Smooth muscle cell (in vitro differentiated cells): Measurements from ENCODE around the gene PSRC1. TPM values are rescaled to one million over a fixed set of nuclear protein-coding genes. Genes with fewer than 3 reads are reported as not detected.

Experiments used
- DNase-seq: peaks from one replicate; lab custom pipeline; 2025; ENCODE audit not compliant: unreplicated experiment; lab: John Stamatoyannopoulos, UW
- H2AFZ ChIP-seq: fragments of 200-600 bp; sonication (generic); 2 replicates; pipeline ENCODE4 v1.6.0; 2016; ENCODE audit warnings: antibody characterized with exemption, low read depth, mild to moderate bottlenecking
- H3F3A ChIP-seq: fragments of 200-600 bp; sonication (generic); 2 replicates; pipeline ENCODE4 v1.6.0; 2017; ENCODE audit warnings: antibody characterized with exemption, low read depth
- H3K27ac ChIP-seq: fragments of 200-600 bp; sonication (generic); 2 replicates; pipeline ENCODE4 v1.5.1; 2016; ENCODE audit warnings: low read depth, mild to moderate bottlenecking
- H3K27me3 ChIP-seq: fragments of 200-600 bp; sonication (generic); 2 replicates; pipeline ENCODE4 v1.6.1; 2016; ENCODE audit warnings: low read depth, mild to moderate bottlenecking
- H3K36me3 ChIP-seq: fragments of 200-600 bp; sonication (generic); 2 replicates; pipeline ENCODE4 v1.5.1; 2016; ENCODE audit warnings: low read depth
- H3K4me1 ChIP-seq: fragments of 200-600 bp; sonication (generic); 2 replicates; pipeline ENCODE4 v1.5.1; 2016; ENCODE audit warnings: low read depth
- H3K4me2 ChIP-seq: fragments of 200-600 bp; sonication (generic); 2 replicates; pipeline ENCODE4 v1.6.0; 2016; ENCODE audit warnings: mild to moderate bottlenecking
- H3K4me3 ChIP-seq: fragments of 200-600 bp; sonication (generic); 2 replicates; pipeline ENCODE4 v1.5.1; 2016; ENCODE audit warnings: mild to moderate bottlenecking
- H3K79me2 ChIP-seq: fragments of 200-600 bp; sonication (generic); 2 replicates; pipeline ENCODE4 v1.6.0; 2016; ENCODE audit warnings: low read depth, mild to moderate bottlenecking
- H3K9ac ChIP-seq: fragments of 200-600 bp; sonication (generic); 2 replicates; pipeline ENCODE4 v1.6.0; 2016; ENCODE audit warnings: low read depth
- H3K9me3 ChIP-seq: fragments of 200-600 bp; sonication (generic); replicated peaks from 2 replicates; pipeline ENCODE4 v1.5.1; 2016; ENCODE audit warnings: low read depth
- H4K20me1 ChIP-seq: fragments of 200-600 bp; sonication (generic); 2 replicates; pipeline ENCODE4 v1.6.0; 2016; ENCODE audit warnings: low read depth
- CTCF ChIP-seq: fragments of 200-600 bp; sonication (generic); IDR thresholded peaks from 2 replicates; pipeline ENCODE4 v1.5.1; 2017; ENCODE audit warnings: borderline replicate concordance, mild to moderate bottlenecking, antibody characterized with exemption; ENCODE audit not compliant: insufficient read depth, poor library complexity, severe bottlenecking
- WGBS: methylation state at CpG from one replicate; pipeline ENCODE4 v1.1.7; 2016; ENCODE audit warnings: low lambda C conversion rate; 5-methylcytosine and 5-hydroxymethylcytosine counted together
- polyA plus RNA-seq: library from polyadenylated mRNA; unstranded; fragments of >200 nt; fragmentation: Nextera tagmentation; extraction: Ambion mirVana; gene quantifications from 2 replicates; pipeline ENCODE4 v1.2.1, GENCODE V29; 2016
- total RNA-seq: library from RNA; depleted of rRNA; stranded (reverse); fragments of >200 nt; gene quantifications from 2 replicates; pipeline ENCODE4 v1.2.3, GENCODE V29; 2014

PSRC1 gene
- total and polyA plus RNA-seq, 2 experiments from 2014 or later, result 5.5 to 10.8 TPM

- H3K27ac ChIP-seq, result peak overlapping the region; percentile 71
- peak overlapping the region; percentile 30 for H3K9ac ChIP-seq
- WGBS, result 28% methylated on average over 11 of the region's 11 CpGs
These were observed 16.0 kb upstream of the PSRC1 start for GRCh38 chr1:109298666-109299557.

GRCh38 chr1:109296782-109297181 lies 13.8 kb upstream of the PSRC1 start:
- no peak for TF ChIP-seq CTCF
- DNase-seq, result no peak
- no peaks in the 10 kb centered on the region for H3K9me3 ChIP-seq
- no peaks in the 10 kb centered on the region for H3K36me3 ChIP-seq
- no peak overlapping the region for H2AFZ ChIP-seq
- no peak overlapping the region for H3K27ac ChIP-seq
- H3K79me2 ChIP-seq, result no peaks in the 10 kb centered on the region
- H3K4me3 ChIP-seq, result no peak overlapping the region
- peaks cover 4% of the 10 kb centered on the region for H3F3A ChIP-seq
- no peak overlapping the region for H3K9ac ChIP-seq
- no peak overlapping the region for H3K4me2 ChIP-seq
- H3K4me1 ChIP-seq, result no peaks in the 10 kb centered on the region
- no peaks in the 10 kb centered on the region for H3K27me3 ChIP-seq
- H4K20me1 ChIP-seq, result no peaks in the 10 kb centered on the region
- 93% methylated on average over 13 of the region's 16 CpGs for WGBS

More at GRCh38 chr1:109298666-109299557, 16.0 kb upstream of the PSRC1 start:
- no peaks in the 10 kb centered on the region for H3K9me3 ChIP-seq
- no peaks in the 10 kb centered on the region for H3K4me1 ChIP-seq
- H3K36me3 ChIP-seq, result no peaks in the 10 kb centered on the region
- no peaks in the 10 kb centered on the region for H3K79me2 ChIP-seq
- H3K27me3 ChIP-seq, result no peaks in the 10 kb centered on the region
- TF ChIP-seq CTCF, result no peak
- H3K4me3 ChIP-seq, result no peak overlapping the region
- H4K20me1 ChIP-seq, result no peaks in the 10 kb centered on the region
- peak overlapping the region; percentile 40 for H3K4me2 ChIP-seq
- no peak overlapping the region for H2AFZ ChIP-seq
- DNase-seq, result no peak
- peaks cover 4% of the 10 kb centered on the region for H3F3A ChIP-seq

- Histone ChIP-seq H2AFZ (no peak overlapping the region), H3K4me3 (no peak overlapping the region), H3K27ac (no peak overlapping the region), H3K4me1 (no peaks in the 10 kb centered on the region), H4K20me1 (no peaks in the 10 kb centered on the region), H3K36me3 (no peaks in the 10 kb centered on the region), H3K9ac (no peak overlapping the region), H3K9me3 (no peaks in the 10 kb centered on the region), H3K4me2 (no peak overlapping the region), H3K27me3 (no peaks in the 10 kb centered on the region), H3F3A (peaks cover 4% of the 10 kb centered on the region), H3K79me2 (no peaks in the 10 kb centered on the region)
- WGBS, result 82% methylated on average over 12 of the region's 12 CpGs
- DNase-seq, result no peak
- no peak for TF ChIP-seq CTCF
These were observed 12.9 kb upstream of the PSRC1 start for GRCh38 chr1:109295712-109296415.
